CD4-positive, alpha-beta T cell treated with Interleukin-15 for 4 hours (primary cell): ENCODE data around the gene EIF4EBP3.
"Not testable (repeated sequence)": the region's sequence is repeated elsewhere in the genome, so short reads cannot be mapped to it uniquely, and the experiment has no call there.

ENCODE experiments used
- DNase-seq: peaks from one replicate; pipeline ENCODE4 v3.0.0-alpha.2; 2020; ENCODE audit warnings: low spot score

The EIF4EBP3 gene

GRCh38 chr5:140579188-140579747 lies 31.8 kb downstream of the EIF4EBP3 start:
- DNase-seq: not testable (repeated sequence)

GRCh38 chr5:140587495-140587894 lies 40.0 kb downstream of the EIF4EBP3 start:
- DNase-seq: no peak

- DNase-seq: no peak
Measured at GRCh38 chr5:140588311-140589070, 41.0 kb downstream of the EIF4EBP3 start.

- DNase-seq: no peak
Measured at GRCh38 chr5:140590861-140591260, 43.4 kb downstream of the EIF4EBP3 start.

- no peak for DNase-seq
Measured at GRCh38 chr5:140591747-140592372, 44.4 kb downstream of the EIF4EBP3 start.

GRCh38 chr5:140593070-140593469 lies 45.6 kb downstream of the EIF4EBP3 start:
- DNase-seq: not testable (repeated sequence)

GRCh38 chr5:140594169-140594568 lies 46.7 kb downstream of the EIF4EBP3 start:
- no peak for DNase-seq

GRCh38 chr5:140595538-140596300 lies 48.3 kb downstream of the EIF4EBP3 start:
- no peak for DNase-seq

GRCh38 chr5:140596321-140596741 lies 48.9 kb downstream of the EIF4EBP3 start:
- no peak for DNase-seq

- DNase-seq: no peak
Measured at GRCh38 chr5:140598836-140599235, 51.4 kb downstream of the EIF4EBP3 start.
